Activated naive CD4-positive, alpha-beta T cell treated with anti-CD3 and anti-CD28 coated beads, Interleukin-2, amount 50 U/mL, for 72 hours (primary cell): ENCODE data around the gene ERBB4. TPM values are rescaled to one million over a fixed set of nuclear protein-coding genes. Genes with fewer than 3 reads are reported as not detected.
"Not testable (repeated sequence)": the region's sequence is repeated elsewhere in the genome, so short reads cannot be mapped to it uniquely, and the experiment has no call there.

Experiments
- ATAC-seq, 2 donors: fragments of 150-1000 bp; cut with Tn5 transposase; 2 replicates each; pipeline ENCODE4 v1.10.0; 2021; ENCODE audit warnings: mild to moderate bottlenecking in 2 of 2, moderate library complexity in 2 of 2
- DNase-seq, 2 donors: peaks; one replicate each; pipeline ENCODE4 v3.0.0; 2021 to 2022; ENCODE audit warnings: low spot score in 2 of 2
- H3K27ac Mint-ChIP-seq, 2 donors: one replicate each; pipeline ENCODE4 v1.8.0; 2022; ENCODE audit warnings: mild to moderate bottlenecking in 2 of 2, mixed read lengths in 2 of 2
- H3K36me3 Mint-ChIP-seq, 2 donors: one replicate each; pipeline ENCODE4 v1.8.0; 2022; ENCODE audit warnings: mixed read lengths in 2 of 2
- H3K9me3 Mint-ChIP-seq, 2 donors: one replicate each; pipeline ENCODE4 v1.8.0; 2022; ENCODE audit warnings: mixed read lengths in 2 of 2
- total RNA-seq, 2 donors: library from RNA; stranded (reverse); gene quantifications; one replicate each; pipeline ENCODE4 v1.2.3, GENCODE V29; 2022

ERBB4 gene
- total RNA-seq, 2 donors from 2014 or later: not detected

DNA sequence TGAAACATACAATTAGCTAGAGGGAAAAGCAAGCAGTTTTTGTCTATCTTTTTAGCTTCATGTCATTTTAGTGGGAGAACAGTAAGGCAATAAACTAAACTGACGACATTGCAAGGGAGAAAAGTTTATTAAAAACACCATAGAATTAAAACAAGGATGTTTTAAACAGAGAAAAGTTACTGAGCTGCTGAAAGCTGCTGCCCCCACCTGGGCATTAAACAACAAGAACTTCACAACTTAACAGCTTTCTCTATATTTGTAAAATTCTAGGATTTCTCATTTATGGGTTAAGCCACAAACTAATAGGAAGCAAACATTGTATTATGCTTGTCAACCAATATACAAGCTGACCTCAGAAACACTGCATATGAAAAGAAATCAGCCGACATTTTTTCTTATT, 289.2 kb downstream of the ERBB4 start:
- Mint-ChIP-seq H3K27ac (no peak overlapping the region), H3K9me3 (peaks cover 2 to 3% of the 10 kb centered on the region in 2 donors), H3K36me3 (no peaks in the 10 kb centered on the region)
- ATAC-seq: no peak
- no peak for DNase-seq

DNA sequence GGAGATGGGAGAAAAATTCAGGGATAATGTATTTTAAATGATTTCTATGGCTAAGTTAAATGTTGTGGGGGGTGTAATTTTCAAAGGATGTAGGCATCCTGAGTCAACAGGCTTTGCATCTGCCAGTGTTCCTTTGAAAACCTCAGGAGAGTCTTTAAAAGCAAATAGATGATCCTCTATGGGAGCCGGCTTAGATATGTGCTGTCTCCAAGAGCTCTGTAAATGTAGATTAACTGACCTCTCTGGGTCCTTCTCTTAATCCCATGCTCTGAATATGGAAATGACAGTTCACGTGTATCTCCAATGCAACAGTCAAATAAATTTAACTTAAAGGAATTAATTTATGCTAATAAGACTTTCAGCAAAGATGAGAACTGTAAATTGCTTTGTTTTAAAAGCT, 292.7 kb downstream of the ERBB4 start:
- no peak for DNase-seq
- no peak for ATAC-seq
- Mint-ChIP-seq H3K36me3 (no peaks in the 10 kb centered on the region), H3K27ac (no peak overlapping the region), H3K9me3 (no peaks in the 10 kb centered on the region)

DNA sequence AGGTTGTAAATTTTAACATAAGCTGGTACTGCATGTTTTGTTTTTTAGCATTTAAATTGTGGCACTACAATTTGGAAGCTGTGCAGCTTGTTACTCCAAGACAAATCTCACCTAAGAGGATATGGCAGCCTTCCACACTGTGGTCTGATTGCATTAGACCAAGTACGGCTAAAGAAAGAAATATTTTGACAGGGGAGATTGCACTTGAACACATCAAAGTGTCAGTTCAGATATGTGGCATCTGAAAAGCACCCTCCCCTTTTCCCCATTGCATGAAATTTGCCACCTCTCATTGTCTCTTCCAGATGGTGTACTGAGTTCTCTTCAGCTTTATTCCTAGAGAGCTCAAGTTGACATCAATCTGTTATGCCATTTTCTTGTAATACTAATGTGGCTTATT, 295.9 kb downstream of the ERBB4 start:
- ATAC-seq (no peak), DNase-seq (no peak)
- Mint-ChIP-seq H3K36me3 (no peaks in the 10 kb centered on the region), H3K9me3 (peaks cover 0 to 2% of the 10 kb centered on the region in 2 donors), H3K27ac (no peak overlapping the region)

- H3K9me3 Mint-ChIP-seq, ATAC-seq, H3K36me3 Mint-ChIP-seq, DNase-seq, H3K27ac Mint-ChIP-seq: not testable (repeated sequence)
Observed at GRCh38 chr2:212238152-212238551, 300.4 kb downstream of the ERBB4 start.

DNA sequence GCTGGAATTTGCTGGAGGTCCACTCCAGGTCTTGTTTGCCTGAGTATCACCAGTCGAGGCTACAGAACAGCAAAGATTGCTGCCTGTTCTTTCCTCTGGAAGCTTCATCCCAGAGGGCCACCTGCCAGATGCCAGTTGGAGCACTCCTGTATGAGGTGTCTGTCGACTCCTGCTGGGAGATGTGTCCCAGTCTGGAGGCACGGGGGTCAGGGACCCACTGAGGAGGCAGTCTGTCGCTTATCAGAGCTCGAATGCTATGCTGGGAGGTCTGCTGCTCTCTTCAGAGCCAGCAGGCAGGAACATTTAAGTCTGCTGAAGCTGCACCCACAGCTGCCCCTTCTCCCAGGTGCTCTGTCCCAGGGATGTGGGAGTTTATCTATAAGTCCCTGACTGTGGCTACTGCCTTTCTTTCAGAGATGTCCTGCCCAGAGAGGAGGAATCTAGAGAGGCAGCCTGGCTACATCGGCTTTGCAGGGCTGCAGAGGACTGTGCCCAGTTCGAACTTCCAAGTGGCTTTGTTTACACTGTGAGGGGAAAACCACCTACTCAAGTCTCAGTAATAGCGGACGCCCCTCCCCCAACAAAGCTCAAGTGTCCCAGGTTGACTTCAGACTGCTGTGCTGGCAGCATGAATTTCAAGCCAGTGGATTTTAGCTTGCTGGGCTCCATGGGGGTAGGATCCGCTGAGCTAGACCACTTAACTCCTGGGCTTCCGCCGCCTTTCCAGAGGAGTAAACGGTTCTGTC, 301.1 kb downstream of the ERBB4 start:
- Mint-ChIP-seq H3K27ac (no peak overlapping the region), H3K36me3 (peaks cover 0 to 6% of the 10 kb centered on the region in 2 donors), H3K9me3 (peaks cover 6 to 10% of the 10 kb centered on the region in 2 donors)
- DNase-seq: no peak
- no peak for ATAC-seq

- no peak overlapping the region for H3K27ac Mint-ChIP-seq
- H3K9me3 Mint-ChIP-seq: peaks cover 8 to 9% of the 10 kb centered on the region in 2 donors
- no peaks in the 10 kb centered on the region for H3K36me3 Mint-ChIP-seq
- DNase-seq (no peak), ATAC-seq (no peak)
Observed at GRCh38 chr2:212228743-212229171, 309.8 kb downstream of the ERBB4 start.

GRCh38 chr2:212227755-212228154, 310.8 kb downstream of the ERBB4 start:
- Mint-ChIP-seq H3K36me3 (no peaks in the 10 kb centered on the region), H3K27ac (no peak overlapping the region), H3K9me3 (peaks cover 8 to 9% of the 10 kb centered on the region in 2 donors)
- DNase-seq (no peak), ATAC-seq (no peak)

DNA sequence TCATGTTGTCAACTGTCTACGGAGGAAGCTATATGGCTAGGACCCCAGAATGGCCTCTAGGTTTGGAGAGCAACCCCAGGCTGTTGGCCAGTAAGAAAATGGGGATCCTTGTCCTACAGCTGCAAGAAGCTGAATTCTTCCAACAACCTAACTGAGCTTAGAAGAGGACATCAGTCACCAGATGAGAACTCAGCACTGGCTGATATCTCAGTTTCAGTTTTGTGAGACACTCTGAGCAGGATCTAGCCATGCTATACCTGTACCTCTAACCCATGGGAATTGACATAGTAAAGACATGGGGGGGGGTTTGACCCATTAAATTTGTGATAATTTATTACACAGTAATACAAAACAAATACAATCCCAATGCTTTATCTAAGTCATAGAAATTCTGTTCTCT, 312.5 kb downstream of the ERBB4 start:
- Mint-ChIP-seq H3K9me3 (peaks cover 8 to 9% of the 10 kb centered on the region in 2 donors), H3K36me3 (no peaks in the 10 kb centered on the region), H3K27ac (no peak overlapping the region)
- DNase-seq (no peak), ATAC-seq (no peak)

- Mint-ChIP-seq H3K36me3 (no peaks in the 10 kb centered on the region), H3K27ac (no peak overlapping the region), H3K9me3 (no peaks in the 10 kb centered on the region)
- ATAC-seq (no peak), DNase-seq (no peak)
Observed at GRCh38 chr2:212223696-212224095, 314.9 kb downstream of the ERBB4 start.

DNA sequence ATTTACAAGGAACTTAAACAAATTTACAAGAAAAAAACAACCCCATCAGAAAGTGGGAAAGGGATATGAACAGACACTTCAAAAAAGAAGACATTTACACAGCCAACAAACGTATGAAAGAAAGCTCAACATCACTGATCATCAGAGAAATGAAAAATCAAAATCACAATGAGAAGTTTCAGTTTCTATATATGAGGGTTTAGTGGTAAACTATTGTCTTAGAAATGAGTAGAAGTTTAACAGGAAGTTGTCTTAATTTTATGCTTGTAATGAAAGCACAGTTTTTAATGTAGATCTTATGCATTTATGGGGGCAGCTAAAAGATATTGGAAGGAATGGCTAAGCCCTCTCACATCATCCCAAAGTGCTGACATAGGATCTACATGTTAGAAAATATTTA, 325.4 kb downstream of the ERBB4 start:
- Mint-ChIP-seq H3K9me3 (peaks cover 0 to 8% of the 10 kb centered on the region in 2 donors), H3K27ac (no peak overlapping the region), H3K36me3 (no peaks in the 10 kb centered on the region)
- no peak for ATAC-seq
- no peak for DNase-seq

DNA sequence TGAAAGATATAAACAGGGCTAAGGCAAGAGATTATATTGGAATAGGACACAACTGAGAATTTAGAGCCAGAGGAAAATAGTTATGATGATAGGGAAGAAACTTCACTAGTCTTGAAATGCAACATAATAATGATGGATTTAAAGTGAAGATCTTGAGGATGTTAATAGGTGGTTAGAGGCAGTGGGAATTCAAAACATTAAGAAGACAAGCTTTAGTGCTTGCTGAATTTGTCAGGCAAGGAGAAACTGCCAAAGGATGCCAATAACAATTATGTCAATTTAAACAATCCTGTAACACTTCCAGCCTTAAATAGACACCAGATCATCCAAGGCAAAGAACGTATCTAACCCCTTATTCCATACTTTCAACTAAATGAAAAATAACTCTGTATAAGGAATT, 330.1 kb downstream of the ERBB4 start:
- DNase-seq: no peak
- Mint-ChIP-seq H3K36me3 (no peaks in the 10 kb centered on the region), H3K27ac (no peak overlapping the region), H3K9me3 (peaks cover 0 to 8% of the 10 kb centered on the region in 2 donors)
- ATAC-seq: no peak

- H3K36me3 Mint-ChIP-seq: no peaks in the 10 kb centered on the region
- H3K9me3 Mint-ChIP-seq: no peaks in the 10 kb centered on the region
- no peak for ATAC-seq
- no peak overlapping the region for H3K27ac Mint-ChIP-seq
- no peak for DNase-seq
Observed at GRCh38 chr2:212197776-212198175, 340.8 kb downstream of the ERBB4 start.

DNA sequence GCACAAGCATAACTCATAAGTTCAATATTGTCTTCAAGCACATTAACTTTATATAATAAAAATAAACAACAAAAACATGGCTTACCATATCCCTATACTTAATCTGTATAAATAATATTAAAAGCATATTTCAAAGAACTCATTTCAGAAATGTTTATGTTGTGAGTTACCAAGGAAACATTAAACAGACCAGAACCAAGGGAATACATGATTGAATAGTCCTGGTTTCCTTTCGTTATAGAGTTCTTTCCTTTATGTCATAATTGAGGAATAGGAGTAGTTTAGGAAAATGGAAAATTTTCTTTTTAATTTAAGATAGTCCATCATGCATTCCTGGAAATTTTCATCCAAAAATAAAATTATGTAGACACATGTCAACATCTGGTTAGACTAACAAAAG, 343.0 kb downstream of the ERBB4 start:
- no peak for DNase-seq
- Mint-ChIP-seq H3K9me3 (no peaks in the 10 kb centered on the region), H3K36me3 (no peaks in the 10 kb centered on the region), H3K27ac (no peak overlapping the region)
- no peak for ATAC-seq

- ATAC-seq: no peak
- Mint-ChIP-seq H3K27ac (no peak overlapping the region), H3K36me3 (no peaks in the 10 kb centered on the region), H3K9me3 (no peaks in the 10 kb centered on the region)
- DNase-seq: no peak
Observed at GRCh38 chr2:212194396-212194795, 344.2 kb downstream of the ERBB4 start.

- no peak overlapping the region for H3K27ac Mint-ChIP-seq
- no peak for DNase-seq
- no peaks in the 10 kb centered on the region for H3K9me3 Mint-ChIP-seq
- no peak for ATAC-seq
- H3K36me3 Mint-ChIP-seq: no peaks in the 10 kb centered on the region
Observed at GRCh38 chr2:212193803-212194202, 344.8 kb downstream of the ERBB4 start.

GRCh38 chr2:212193056-212193455, 345.5 kb downstream of the ERBB4 start:
- Mint-ChIP-seq H3K27ac (no peak overlapping the region), H3K9me3 (no peaks in the 10 kb centered on the region), H3K36me3 (no peaks in the 10 kb centered on the region)
- DNase-seq: no peak
- no peak for ATAC-seq

DNA sequence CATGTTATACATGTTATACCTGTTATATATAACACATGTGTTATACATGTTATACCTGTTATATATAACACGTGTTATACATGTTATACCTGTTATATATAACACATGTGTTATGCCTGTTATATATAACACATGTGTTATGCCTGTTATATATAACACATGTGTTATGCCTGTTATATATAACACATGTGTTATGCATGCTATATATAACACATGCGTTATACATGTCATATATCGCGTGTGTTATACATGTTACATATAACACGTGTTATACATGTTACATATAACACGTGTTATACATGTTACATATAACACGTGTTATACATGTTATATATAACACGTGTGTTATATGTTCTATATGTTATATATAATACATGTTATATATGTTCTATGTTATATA, 347.2 kb downstream of the ERBB4 start:
- H3K27ac Mint-ChIP-seq, H3K36me3 Mint-ChIP-seq, ATAC-seq, DNase-seq, H3K9me3 Mint-ChIP-seq: not testable (repeated sequence)

DNA sequence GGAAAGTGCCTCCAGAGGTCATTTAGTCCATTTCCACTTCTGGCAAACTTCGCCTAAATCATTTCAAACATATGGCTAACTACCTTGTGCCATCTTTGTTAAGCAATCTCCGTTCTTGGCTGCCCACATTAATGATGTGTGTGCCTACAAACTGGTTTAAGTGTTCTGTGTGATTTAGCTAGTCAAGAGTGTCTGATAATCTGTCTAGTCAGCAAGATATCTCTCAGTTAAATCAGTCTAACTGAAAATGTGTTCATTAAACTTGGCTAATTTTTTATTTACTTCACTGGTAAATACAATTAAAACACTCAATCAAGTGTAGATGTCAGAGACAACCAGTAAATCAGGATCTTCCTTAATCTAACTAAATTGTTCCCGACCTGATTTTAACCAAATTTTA, 352.4 kb downstream of the ERBB4 start:
- H3K36me3 Mint-ChIP-seq: no peaks in the 10 kb centered on the region
- H3K27ac Mint-ChIP-seq: no peak overlapping the region
- DNase-seq (no peak), ATAC-seq (no peak)
- H3K9me3 Mint-ChIP-seq: no peaks in the 10 kb centered on the region
